DMS53 treated with DMSO at 0.1 percent for 48 hours (cell line): ENCODE data around the gene ADGRL2.

ENCODE experiments used
- DNase-seq: peaks from one replicate; lab custom pipeline; 2025; ENCODE audit not compliant: unreplicated experiment; lab: John Stamatoyannopoulos, UW

Gene ADGRL2

GRCh38 chr1:81899214-81899821 is 98.6 kb downstream of the ADGRL2 start:
- no peak for DNase-seq

- DNase-seq: no peak
Measured at GRCh38 chr1:81907575-81907974, 106.8 kb downstream of the ADGRL2 start.

- DNase-seq: peak; percentile 98
Measured at GRCh38 chr1:81912383-81912782, 111.6 kb downstream of the ADGRL2 start.

GRCh38 chr1:81915937-81916336 is 115.2 kb downstream of the ADGRL2 start:
- no peak for DNase-seq

- DNase-seq: no peak
Measured at GRCh38 chr1:81920245-81920740, 119.6 kb downstream of the ADGRL2 start.

GRCh38 chr1:81920886-81921285 is 120.2 kb downstream of the ADGRL2 start:
- no peak for DNase-seq

- no peak for DNase-seq
Measured at GRCh38 chr1:81921344-81921743, 120.6 kb downstream of the ADGRL2 start.

- no peak for DNase-seq
Measured at GRCh38 chr1:81921851-81922462, 121.2 kb downstream of the ADGRL2 start.

- no peak for DNase-seq
Measured at GRCh38 chr1:81922955-81923354, 122.2 kb downstream of the ADGRL2 start.

GRCh38 chr1:81929106-81929505 is 128.4 kb downstream of the ADGRL2 start:
- no peak for DNase-seq

GRCh38 chr1:81936853-81937252 is 136.1 kb downstream of the ADGRL2 start:
- no peak for DNase-seq

GRCh38 chr1:81937791-81938450 is 137.2 kb downstream of the ADGRL2 start:
- no peak for DNase-seq

- no peak for DNase-seq
Measured at GRCh38 chr1:81948495-81948894, 147.8 kb downstream of the ADGRL2 start.

- no peak for DNase-seq
Measured at GRCh38 chr1:81949421-81949820, 148.7 kb downstream of the ADGRL2 start.

- DNase-seq: no peak
Measured at GRCh38 chr1:81950037-81950436, 149.3 kb downstream of the ADGRL2 start.

- DNase-seq: no peak
Measured at GRCh38 chr1:81950591-81951244, 150.0 kb downstream of the ADGRL2 start.

GRCh38 chr1:81954534-81955020 is 153.8 kb downstream of the ADGRL2 start:
- no peak for DNase-seq

GRCh38 chr1:81967951-81968350 is 167.2 kb downstream of the ADGRL2 start:
- no peak for DNase-seq

GRCh38 chr1:81970416-81970815 is 169.7 kb downstream of the ADGRL2 start:
- DNase-seq: no peak

- DNase-seq: peak; percentile 92
Measured at GRCh38 chr1:81974222-81974841, 173.6 kb downstream of the ADGRL2 start.

- peak; percentile 90 for DNase-seq
Measured at GRCh38 chr1:81974883-81975555, 174.3 kb downstream of the ADGRL2 start.
